H9 (cell line): ENCODE measurements around the gene ERCC2. TPM values are rescaled to one million over a fixed set of nuclear protein-coding genes. Genes with fewer than 3 reads are reported as not detected.

Experiments
- DNase-seq: peaks from one replicate; pipeline ENCODE4 v3.0.0-alpha.2; 2017
- H2AFZ ChIP-seq: one replicate; pipeline ENCODE4 v1.6.1; 2013; ENCODE audit warnings: mild to moderate bottlenecking, low read length, control low read depth, moderate library complexity
- H2AK5ac ChIP-seq: 2 replicates; pipeline ENCODE4 v1.6.1; 2013; ENCODE audit warnings: low read length, control low read depth, mixed read lengths; ENCODE audit not compliant: insufficient read length
- H2BK120ac ChIP-seq: one replicate; pipeline ENCODE4 v1.6.1; 2013; ENCODE audit warnings: low read depth, mild to moderate bottlenecking, low read length, control low read depth, inconsistent platforms; ENCODE audit not compliant: poor library complexity, severe bottlenecking
- H2BK12ac ChIP-seq: 2 replicates; pipeline ENCODE4 v1.6.1; 2013; ENCODE audit warnings: low read length, control low read depth, mixed read lengths, low read depth; ENCODE audit not compliant: insufficient read length
- H2BK15ac ChIP-seq: 2 replicates; pipeline ENCODE4 v1.6.1; 2013; ENCODE audit warnings: low read depth, low read length, control low read depth
- H2BK20ac ChIP-seq: one replicate; pipeline ENCODE4 v1.6.1; 2013; ENCODE audit warnings: low read depth, mild to moderate bottlenecking, low read length, control low read depth, inconsistent platforms; ENCODE audit not compliant: poor library complexity, severe bottlenecking
- H2BK5ac ChIP-seq: 2 replicates; pipeline ENCODE4 v1.6.1; 2013; ENCODE audit warnings: low read length, control low read depth, mixed read lengths; ENCODE audit not compliant: insufficient read length
- H3K14ac ChIP-seq: 2 replicates; pipeline ENCODE4 v1.6.1; 2013; ENCODE audit warnings: low read length, control low read depth; ENCODE audit not compliant: insufficient read depth
- H3K18ac ChIP-seq: 2 replicates; pipeline ENCODE4 v1.6.1; 2013; ENCODE audit warnings: low read depth, mild to moderate bottlenecking, mixed read lengths, low read length, control low read depth; ENCODE audit not compliant: insufficient read length
- H3K23ac ChIP-seq: 2 replicates; pipeline ENCODE4 v1.6.1; 2013; ENCODE audit warnings: low read length, control low read depth, mixed read lengths, low read depth; ENCODE audit not compliant: insufficient read length
- H3K23me2 ChIP-seq: 2 replicates; pipeline ENCODE4 v1.6.1; 2013; ENCODE audit warnings: low read depth, mild to moderate bottlenecking, mixed read lengths, low read length, control low read depth; ENCODE audit not compliant: insufficient read length, poor library complexity, severe bottlenecking
- H3K27ac ChIP-seq: 2 replicates; pipeline ENCODE4 v1.5.1; 2013; ENCODE audit warnings: low read length, control low read depth, mixed read lengths, low read depth; ENCODE audit not compliant: insufficient read length
- H3K27me3 ChIP-seq: 2 replicates; pipeline ENCODE4 v1.6.1; 2013; ENCODE audit warnings: low read length, control low read depth, inconsistent platforms; ENCODE audit not compliant: insufficient read depth
- H3K4ac ChIP-seq: 2 replicates; pipeline ENCODE4 v1.6.1; 2013; ENCODE audit warnings: low read depth, mild to moderate bottlenecking, control low read depth, inconsistent platforms, low read length, moderate library complexity
- H3K4me1 ChIP-seq: 2 replicates; pipeline ENCODE4 v1.6.1; 2013; ENCODE audit warnings: low read length, control low read depth, inconsistent platforms; ENCODE audit not compliant: insufficient read depth
- H3K4me2 ChIP-seq: 2 replicates; pipeline ENCODE4 v1.6.1; 2013; ENCODE audit warnings: low read length, control low read depth, mixed read lengths; ENCODE audit not compliant: insufficient read length, insufficient read depth
- H3K56ac ChIP-seq: 2 replicates; pipeline ENCODE4 v1.6.1; 2013; ENCODE audit warnings: low read depth, mild to moderate bottlenecking, mixed read lengths, low read length, control low read depth; ENCODE audit not compliant: insufficient read length
- H3K79me1 ChIP-seq: 2 replicates; pipeline ENCODE4 v1.6.1; 2013; ENCODE audit warnings: low read depth, mild to moderate bottlenecking, moderate library complexity, low read length, control low read depth, inconsistent platforms; ENCODE audit not compliant: insufficient read depth, poor library complexity, severe bottlenecking
- H3K79me2 ChIP-seq: 2 replicates; pipeline ENCODE4 v1.6.1; 2013; ENCODE audit warnings: low read length, control low read depth, inconsistent platforms; ENCODE audit not compliant: insufficient read depth
- H3K9ac ChIP-seq: 2 replicates; pipeline ENCODE4 v1.6.1; 2013; ENCODE audit warnings: low read length, control low read depth, mixed read lengths; ENCODE audit not compliant: insufficient read length; ENCODE audit errors: extremely low read depth
- H3K9me3 ChIP-seq: one replicate; pipeline ENCODE4 v1.6.1; 2013; ENCODE audit warnings: low read depth, low read length, inconsistent platforms; ENCODE audit not compliant: control insufficient read depth
- H3T11ph ChIP-seq: one replicate; pipeline ENCODE4 v1.6.1; 2013; ENCODE audit warnings: mild to moderate bottlenecking, low read length, control low read depth, inconsistent platforms
- H4K20me1 ChIP-seq: one replicate; pipeline ENCODE4 v1.6.1; 2013; ENCODE audit not compliant: control insufficient read depth, insufficient read length, insufficient read depth
- H4K5ac ChIP-seq: 2 replicates; pipeline ENCODE4 v1.6.1; 2013; ENCODE audit warnings: low read depth, mild to moderate bottlenecking, mixed read lengths, low read length, control low read depth; ENCODE audit not compliant: insufficient read length
- H4K8ac ChIP-seq: replicated peaks from 2 replicates; pipeline ENCODE4 v1.6.1; 2013; ENCODE audit warnings: low read length, control low read depth, mixed read lengths, low read depth; ENCODE audit not compliant: insufficient read length
- H4K91ac ChIP-seq: 2 replicates; pipeline ENCODE4 v1.6.1; 2013; ENCODE audit warnings: low read depth, mild to moderate bottlenecking, moderate library complexity, mixed read lengths, low read length, control low read depth; ENCODE audit not compliant: insufficient read length
- H3K27ac Mint-ChIP-seq, 3 experiments: 2 replicates in 2 of 3; 3 replicates in 1 of 3; pipeline ENCODE4 v1.8.0; 2020 to 2021; ENCODE audit warnings: mixed read lengths in 3 of 3, mild to moderate bottlenecking in 1 of 3, moderate library complexity in 1 of 3
- H3K27me3 Mint-ChIP-seq: 2 replicates; pipeline ENCODE4 v1.8.0; 2021; ENCODE audit warnings: low read depth, mild to moderate bottlenecking, moderate library complexity, mixed read lengths
- H3K36me3 Mint-ChIP-seq, 3 experiments: 2 replicates in 2 of 3; 3 replicates in 1 of 3; pipeline ENCODE4 v1.8.0; 2020 to 2021; ENCODE audit warnings: low read depth in 3 of 3, mixed read lengths in 3 of 3; ENCODE audit not compliant: insufficient read depth in 1 of 3
- H3K4me1 Mint-ChIP-seq, 2 experiments: 2 replicates each; pipeline ENCODE4 v1.8.0; 2020; ENCODE audit warnings: mixed read lengths in 2 of 2
- H3K4me3 Mint-ChIP-seq, 2 experiments: 2 replicates in 1 of 2; 3 replicates in 1 of 2; pipeline ENCODE4 v1.8.0; 2020 to 2021; ENCODE audit warnings: mild to moderate bottlenecking in 2 of 2, mixed read lengths in 2 of 2, moderate library complexity in 1 of 2
- H3K9me3 Mint-ChIP-seq, 2 experiments: 2 replicates in 1 of 2; 3 replicates in 1 of 2; pipeline ENCODE4 v1.8.0; 2020; ENCODE audit warnings: mild to moderate bottlenecking in 2 of 2, mixed read lengths in 2 of 2, moderate library complexity in 1 of 2
- CTCF ChIP-seq: fragments of 200-600 bp; sonication (generic); conservative IDR thresholded peaks from 3 replicates; pipeline ENCODE4 v1.8.0; 2021; ENCODE audit warnings: antibody characterized with exemption, mild to moderate bottlenecking
- WGBS: extraction: QIAGEN DNeasy Blood & Tissue Kit; methylation state at CpG from one replicate; pipeline ENCODE4 v1.1.7; 2013; ENCODE audit warnings: missing lambda C conversion rate, low lambda C conversion rate, mixed read lengths; ENCODE audit not compliant: insufficient read length; ENCODE audit errors: extremely low coverage; 5-methylcytosine and 5-hydroxymethylcytosine counted together
- total RNA-seq: library from RNA; stranded (reverse); gene quantifications from 2 replicates; pipeline ENCODE4 v1.2.1, GENCODE V29; 2021

The ERCC2 gene
- total RNA-seq, 1 experiment from 2014 or later, result 98.7 TPM

- Mint-ChIP-seq H3K27me3 (peaks cover 41% of the 10 kb centered on the region), H3K36me3 (no peaks in the 10 kb centered on the region), H3K27ac (no peak overlapping the region), H3K4me1 (peaks cover 15 to 29% of the 10 kb centered on the region in 2 experiments), H3K4me3 (peak overlapping the region in 1 of 2 experiments; percentile 63; a peak in 2 of 5 replicates), H3K9me3 (no peaks in the 10 kb centered on the region; a peak in 1 of 5 replicates)
- no peak overlapping the region for H3K4ac ChIP-seq
- H3K79me1 ChIP-seq, result no peaks in the 10 kb centered on the region
- no peaks in the 10 kb centered on the region for H4K20me1 ChIP-seq
- H3K79me2 ChIP-seq, result no peaks in the 10 kb centered on the region
- H3K56ac ChIP-seq, result no peak overlapping the region
- no peak for TF ChIP-seq CTCF
- H3K14ac ChIP-seq, result no peak overlapping the region
- H3K27me3 ChIP-seq, result no peaks in the 10 kb centered on the region
- H3K4me2 ChIP-seq, result peak overlapping the region; percentile 72
- no peak overlapping the region for H2BK12ac ChIP-seq
- DNase-seq, result no peak
- H3K9me3 ChIP-seq, result no peaks in the 10 kb centered on the region
- WGBS, result no CpG with 5 or more reads among the region's 11 CpGs
- no peaks in the 10 kb centered on the region for H3K23me2 ChIP-seq
- no peak overlapping the region for H2AK5ac ChIP-seq
- H4K91ac ChIP-seq, result no peak overlapping the region
- no peak overlapping the region for H3T11ph ChIP-seq
- no peak overlapping the region for H2AFZ ChIP-seq
- no peak overlapping the region for H4K8ac ChIP-seq
- H2BK120ac ChIP-seq, result no peak overlapping the region
- no peak overlapping the region for H2BK5ac ChIP-seq
- no peak overlapping the region for H4K5ac ChIP-seq
- H3K9ac ChIP-seq, result no peak overlapping the region
- H3K27ac ChIP-seq, result no peak overlapping the region
- no peaks in the 10 kb centered on the region for H3K4me1 ChIP-seq
- H2BK15ac ChIP-seq, result no peak overlapping the region
- H3K23ac ChIP-seq, result no peak overlapping the region
- H3K18ac ChIP-seq, result peak overlapping the region; percentile 52
- no peak overlapping the region for H2BK20ac ChIP-seq
These were observed 45.9 kb downstream of the ERCC2 start for GRCh38 chr19:45324349-45324907.
